IMR-90 (cell line): ENCODE measurements around the gene TRIP6.

ENCODE experiments used
- BHLHE40 ChIP-seq: fragments of 150-350 bp; IDR thresholded peaks from 2 replicates; pipeline ENCODE4 v1.6.1; 2016; ENCODE audit warnings: mild to moderate bottlenecking, low read depth, low read length
- CEBPB ChIP-seq: IDR thresholded peaks from 2 replicates; pipeline ENCODE4 v1.6.1; 2012; ENCODE audit warnings: low read depth, low read length, improper control_type of control experiment
- CHD1 ChIP-seq: IDR thresholded peaks from 2 replicates; pipeline ENCODE4 v1.6.1; 2012; ENCODE audit warnings: low read depth, low read length, improper control_type of control experiment
- FOS ChIP-seq: fragments of 150-350 bp; IDR thresholded peaks from 2 replicates; pipeline ENCODE4 v1.6.1; 2016; ENCODE audit warnings: low read depth, low read length
- MAFK ChIP-seq: IDR thresholded peaks from 2 replicates; pipeline ENCODE4 v1.6.1; 2012; ENCODE audit warnings: low read depth, low read length, improper control_type of control experiment
- MXI1 ChIP-seq: IDR thresholded peaks from 2 replicates; pipeline ENCODE4 v1.6.1; 2012; ENCODE audit warnings: low read depth, mild to moderate bottlenecking, low read length, moderate library complexity, borderline replicate concordance
- POLR2A ChIP-seq: IDR thresholded peaks from 2 replicates; pipeline ENCODE4 v1.6.1; 2012; ENCODE audit warnings: mild to moderate bottlenecking, low read depth, low read length
- RCOR1 ChIP-seq: IDR thresholded peaks from 2 replicates; pipeline ENCODE4 v1.6.1; 2012; ENCODE audit warnings: mild to moderate bottlenecking, low read length, improper control_type of control experiment; ENCODE audit not compliant: insufficient replicate concordance
- RFX5 ChIP-seq: IDR thresholded peaks from 2 replicates; pipeline ENCODE4 v1.8.0; 2012; ENCODE audit warnings: low read depth, mild to moderate bottlenecking, low read length, moderate library complexity
- SMC3 ChIP-seq: fragments of 150-350 bp; IDR thresholded peaks from 2 replicates; pipeline ENCODE4 v1.6.1; 2016; ENCODE audit warnings: low read depth, mild to moderate bottlenecking, antibody characterized with exemption, low read length, moderate library complexity
- TF ChIP-seq, protein P1 (sequence below): conservative IDR thresholded peaks from 2 replicates; pipeline ENCODE4 v1.5.1; 2012; ENCODE audit warnings: mild to moderate bottlenecking, low read depth, low read length, improper control_type of control experiment
- TF ChIP-seq, protein P2 (sequence below): fragments of 150-350 bp; IDR thresholded peaks from 2 replicates; pipeline ENCODE4 v1.6.1; 2017; ENCODE audit warnings: mild to moderate bottlenecking, antibody characterized with exemption, low read length, low read depth

DNA sequence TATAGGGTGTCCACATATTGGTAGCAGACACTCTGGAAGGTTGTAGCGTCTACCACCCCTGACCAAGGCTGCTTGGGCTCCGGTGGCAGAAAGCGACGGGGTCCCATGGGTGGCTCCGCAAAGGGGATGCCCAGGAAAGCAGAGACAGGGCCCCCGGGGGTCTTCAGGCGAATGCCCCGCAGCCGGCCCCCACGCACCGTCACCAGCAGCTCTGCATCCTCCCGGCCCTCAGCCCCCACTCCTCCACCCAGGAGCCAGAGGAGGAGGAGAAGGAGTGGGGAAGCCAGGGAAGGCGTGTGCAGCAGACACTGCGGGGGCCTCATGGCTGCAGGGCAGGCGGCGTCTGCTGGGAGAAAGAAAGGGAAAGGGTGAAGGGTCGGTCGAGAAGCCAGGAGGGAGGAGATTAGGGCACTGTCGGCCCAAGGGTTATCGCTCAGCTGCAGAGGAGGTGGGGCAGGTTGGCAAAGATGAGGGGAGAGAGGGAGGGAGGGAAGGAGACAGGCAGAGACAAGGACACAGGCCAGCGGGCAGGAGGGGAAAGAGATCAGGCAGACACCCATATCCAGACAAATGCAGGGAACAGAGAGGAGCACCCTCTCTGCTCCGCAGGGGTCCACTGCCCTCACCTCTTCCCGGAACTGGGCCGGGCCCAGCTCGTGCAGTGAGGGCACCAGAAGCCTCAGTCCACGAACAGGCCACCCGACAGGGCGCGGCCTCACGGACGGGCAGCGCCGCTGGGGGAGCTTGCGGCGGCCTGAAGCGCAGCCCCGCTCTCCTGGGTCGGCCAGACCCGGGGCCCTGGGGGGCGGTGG, 26.9 kb downstream of the TRIP6 start:
- TF ChIP-seq POLR2A (no peak), MXI1 (no peak), RFX5 (no peak), RCOR1 (no peak), FOS (no peak), BHLHE40 (no peak), CHD1 (no peak), SMC3 (no peak), CEBPB (no peak), MAFK (no peak)
- TF ChIP-seq, protein P1, sequence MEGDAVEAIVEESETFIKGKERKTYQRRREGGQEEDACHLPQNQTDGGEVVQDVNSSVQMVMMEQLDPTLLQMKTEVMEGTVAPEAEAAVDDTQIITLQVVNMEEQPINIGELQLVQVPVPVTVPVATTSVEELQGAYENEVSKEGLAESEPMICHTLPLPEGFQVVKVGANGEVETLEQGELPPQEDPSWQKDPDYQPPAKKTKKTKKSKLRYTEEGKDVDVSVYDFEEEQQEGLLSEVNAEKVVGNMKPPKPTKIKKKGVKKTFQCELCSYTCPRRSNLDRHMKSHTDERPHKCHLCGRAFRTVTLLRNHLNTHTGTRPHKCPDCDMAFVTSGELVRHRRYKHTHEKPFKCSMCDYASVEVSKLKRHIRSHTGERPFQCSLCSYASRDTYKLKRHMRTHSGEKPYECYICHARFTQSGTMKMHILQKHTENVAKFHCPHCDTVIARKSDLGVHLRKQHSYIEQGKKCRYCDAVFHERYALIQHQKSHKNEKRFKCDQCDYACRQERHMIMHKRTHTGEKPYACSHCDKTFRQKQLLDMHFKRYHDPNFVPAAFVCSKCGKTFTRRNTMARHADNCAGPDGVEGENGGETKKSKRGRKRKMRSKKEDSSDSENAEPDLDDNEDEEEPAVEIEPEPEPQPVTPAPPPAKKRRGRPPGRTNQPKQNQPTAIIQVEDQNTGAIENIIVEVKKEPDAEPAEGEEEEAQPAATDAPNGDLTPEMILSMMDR, result no peak
- TF ChIP-seq, protein P2, sequence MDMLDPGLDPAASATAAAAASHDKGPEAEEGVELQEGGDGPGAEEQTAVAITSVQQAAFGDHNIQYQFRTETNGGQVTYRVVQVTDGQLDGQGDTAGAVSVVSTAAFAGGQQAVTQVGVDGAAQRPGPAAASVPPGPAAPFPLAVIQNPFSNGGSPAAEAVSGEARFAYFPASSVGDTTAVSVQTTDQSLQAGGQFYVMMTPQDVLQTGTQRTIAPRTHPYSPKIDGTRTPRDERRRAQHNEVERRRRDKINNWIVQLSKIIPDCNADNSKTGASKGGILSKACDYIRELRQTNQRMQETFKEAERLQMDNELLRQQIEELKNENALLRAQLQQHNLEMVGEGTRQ, result no peak
